ENCODE measurements around the gene LIX1.
"Not testable (repeated sequence)": the region's sequence is repeated elsewhere in the genome, so short reads cannot be mapped to it uniquely, and the experiment has no call there.

LIX1 gene

GRCh38 chr5:97102010-97102470 lies 40.4 kb downstream of the LIX1 start:
- DNase-seq: peak in 5 of 56 donors; percentile 4 to 38 (median 7)

GRCh38 chr5:97101189-97101910 lies 41.1 kb downstream of the LIX1 start:
- peak in 37 of 56 donors; percentile 5 to 69 (median 26) for DNase-seq

GRCh38 chr5:97100476-97100875 lies 41.9 kb downstream of the LIX1 start:
- DNase-seq: no peak

- DNase-seq: peak in 8 of 56 donors; percentile 3 to 13 (median 8)
Observed at GRCh38 chr5:97098922-97099321, 43.5 kb downstream of the LIX1 start.

- DNase-seq: no peak
Observed at GRCh38 chr5:97097326-97098230, 44.8 kb downstream of the LIX1 start.

- no peak for DNase-seq
Observed at GRCh38 chr5:97096846-97097245, 45.6 kb downstream of the LIX1 start.

- peak in 4 of 56 donors; percentile 3 to 10 (median 4) for DNase-seq
Observed at GRCh38 chr5:97096191-97096590, 46.2 kb downstream of the LIX1 start.

- no peak for DNase-seq
Observed at GRCh38 chr5:97095318-97095732, 47.1 kb downstream of the LIX1 start.

- no peak for DNase-seq
Observed at GRCh38 chr5:97094579-97095317, 47.7 kb downstream of the LIX1 start.

GRCh38 chr5:97093193-97093592 lies 49.2 kb downstream of the LIX1 start:
- DNase-seq: no peak

- no peak for DNase-seq
Observed at GRCh38 chr5:97090944-97091343, 51.5 kb downstream of the LIX1 start.

- DNase-seq: no peak
Observed at GRCh38 chr5:97089149-97089801, 53.1 kb downstream of the LIX1 start.

GRCh38 chr5:97088774-97089148 lies 53.6 kb downstream of the LIX1 start:
- DNase-seq: no peak

- no peak for DNase-seq
Observed at GRCh38 chr5:97087138-97087537, 55.3 kb downstream of the LIX1 start.

- DNase-seq: no peak
Observed at GRCh38 chr5:97085459-97086181, 56.8 kb downstream of the LIX1 start.

GRCh38 chr5:97084782-97085458 lies 57.5 kb downstream of the LIX1 start:
- not testable (repeated sequence) for DNase-seq

GRCh38 chr5:97078958-97079743 lies 63.3 kb downstream of the LIX1 start:
- DNase-seq: no peak

- DNase-seq: no peak
Observed at GRCh38 chr5:97077246-97077645, 65.2 kb downstream of the LIX1 start.

- no peak for DNase-seq
Observed at GRCh38 chr5:97076098-97076497, 66.3 kb downstream of the LIX1 start.
